Adrenal gland (tissue), 5 donors: ENCODE measurements around the gene PRM2.

Source experiments
- CTCF ChIP-seq, 6 experiments: fragments of 450-650 bp in 4 of 6; fragments of 200-600 bp in 2 of 6; sonication (generic) in 1 of 6; IDR thresholded peaks; 1 replicate in 5 of 6; 2 replicates in 1 of 6; pipeline versions ENCODE4 v1.5.1 to v1.8.0; 2016 to 2021; ENCODE audit warnings: antibody characterized with exemption in 6 of 6, mild to moderate bottlenecking in 2 of 6, moderate library complexity in 1 of 6
- POLR2A ChIP-seq, 2 donors: fragments of 450-650 bp; IDR thresholded peaks; one replicate each; pipeline ENCODE4 v1.6.1; 2017; ENCODE audit warnings: antibody characterized with exemption in 2 of 2, mild to moderate bottlenecking in 2 of 2, moderate library complexity in 1 of 2
- donor health status: DM: no; HTN: no; CAD: no.

- TF ChIP-seq CTCF (IDR thresholded peaks at IDR 0.05) = no peak
- no peak for TF ChIP-seq POLR2A (IDR thresholded peaks at IDR 0.05)
Measured at GRCh38 chr16:11260596-11260966, 15.7 kb downstream of the PRM2 start.
